HTR-8/SVneo (cell line): ENCODE results near the gene PELI2.
A peak's percentile ranks its signal among the peaks of the same experiment; 100 is the strongest.

Experiments used
- DNase-seq: peaks from one replicate; pipeline ENCODE4 v3.0.0; 2011; ENCODE audit warnings: low spot score, mixed read lengths; ENCODE audit not compliant: insufficient read length
- FAIRE-seq: peaks from 2 replicates; lab custom pipeline; 2011; peaks lifted over from hg19 to GRCh38; lab: Jason Lieb, UNC

Gene PELI2

GRCh38 chr14:56118611-56119181 lies 485 bp downstream of the PELI2 start:
- FAIRE-seq: no peak
- no peak for DNase-seq

- no peak for FAIRE-seq
- no peak for DNase-seq
Measured at GRCh38 chr14:56119201-56119981, 1.2 kb downstream of the PELI2 start.

- peak; percentile 64 for FAIRE-seq
Measured at GRCh38 chr14:56120091-56120691, 2.0 kb downstream of the PELI2 start.

GRCh38 chr14:56121816-56122215 lies 3.6 kb downstream of the PELI2 start:
- DNase-seq (no peak), FAIRE-seq (no peak)

More at GRCh38 chr14:56120091-56120691, 2.0 kb downstream of the PELI2 start:
- DNase-seq: no peak

GRCh38 chr14:56122301-56122700 lies 4.1 kb downstream of the PELI2 start:
- DNase-seq (no peak), FAIRE-seq (no peak)

GRCh38 chr14:56124327-56124726 lies 6.1 kb downstream of the PELI2 start:
- no peak for DNase-seq
- FAIRE-seq: no peak

GRCh38 chr14:56125772-56126636 lies 7.8 kb downstream of the PELI2 start:
- FAIRE-seq: peak; percentile 83
- no peak for DNase-seq

- DNase-seq (no peak), FAIRE-seq (peak; percentile 28)
Measured at GRCh38 chr14:56126637-56126913, 8.4 kb downstream of the PELI2 start.

GRCh38 chr14:56127156-56127555 lies 8.9 kb downstream of the PELI2 start:
- FAIRE-seq: peak; percentile 68
- no peak for DNase-seq

GRCh38 chr14:56129092-56129491 lies 10.9 kb downstream of the PELI2 start:
- FAIRE-seq (no peak), DNase-seq (no peak)

- FAIRE-seq (no peak), DNase-seq (no peak)
Measured at GRCh38 chr14:56129933-56130332, 11.7 kb downstream of the PELI2 start.

GRCh38 chr14:56131004-56131864 lies 13.0 kb downstream of the PELI2 start:
- FAIRE-seq (peak; percentile 28), DNase-seq (no peak)

- no peak for FAIRE-seq
Measured at GRCh38 chr14:56131865-56132833, 13.9 kb downstream of the PELI2 start.

GRCh38 chr14:56133547-56133946 lies 15.3 kb downstream of the PELI2 start:
- FAIRE-seq (peak; percentile 67), DNase-seq (no peak)

More at GRCh38 chr14:56131865-56132833, 13.9 kb downstream of the PELI2 start:
- no peak for DNase-seq

- DNase-seq (no peak), FAIRE-seq (peak; percentile 33)
Measured at GRCh38 chr14:56135001-56135400, 16.8 kb downstream of the PELI2 start.

- FAIRE-seq (no peak), DNase-seq (no peak)
Measured at GRCh38 chr14:56135668-56136067, 17.5 kb downstream of the PELI2 start.

- FAIRE-seq (no peak), DNase-seq (no peak)
Measured at GRCh38 chr14:56136571-56137452, 18.6 kb downstream of the PELI2 start.

- no peak for FAIRE-seq
- no peak for DNase-seq
Measured at GRCh38 chr14:56137453-56137807, 19.2 kb downstream of the PELI2 start.
